GM12878 (cell line): ENCODE data around the gene MPZL1. TPM values are rescaled to one million over a fixed set of nuclear protein-coding genes. Genes with fewer than 3 reads are reported as not detected.

ENCODE experiments used
- ATAC-seq: fragments of 200-7000 bp; cut with Tn5 transposase; 3 replicates; pipeline ENCODE4 v1.9.1; 2020; ENCODE audit warnings: mild to moderate bottlenecking, moderate library complexity
- BruUV-seq: library from RNA; stranded (reverse); fragments of 400-500 nt; replicated peaks from 2 replicates; lab custom pipeline; 2021; lab: Mats Ljungman, UMichigan
- CTCF ChIA-PET: fragments of 300-600 bp; sonication (Branson Sonifier 250); formaldehyde crosslinking; extraction: SDS; loops from one replicate; lab custom pipeline; 2021; ENCODE audit warnings: inconsistent platforms; lab: Yijun Ruan, JAX
- POLR2A ChIA-PET: fragments of 350-600 bp; formaldehyde crosslinking; extraction: SDS; loops from one replicate; lab custom pipeline; 2021; ENCODE audit warnings: inconsistent platforms; lab: Charles Lee
- RAD21 ChIA-PET: fragments of 300-600 bp; sonication (Branson Sonifier 250); formaldehyde crosslinking; loops from one replicate; lab custom pipeline; 2023; ENCODE audit warnings: antibody characterized with exemption; ENCODE audit not compliant: unreplicated experiment; lab: Charles Lee
- SMC1A ChIA-PET: fragments of 300-600 bp; sonication (Branson Sonifier 250); formaldehyde crosslinking; loops from one replicate; lab custom pipeline; 2023; ENCODE audit not compliant: unreplicated experiment, uncharacterized antibody; lab: Charles Lee
- DNase-seq: peaks from one replicate; pipeline ENCODE4 v3.0.0-alpha.2; 2011; ENCODE audit warnings: low read depth, low spot score
- FAIRE-seq: peaks from 3 replicates; lab custom pipeline; 2011; peaks lifted over from hg19 to GRCh38; lab: Jason Lieb, UNC
- H2AFZ ChIP-seq: 2 replicates; pipeline ENCODE4 v1.6.0; 2011; ENCODE audit warnings: low read depth, low read length, control low read depth; ENCODE audit not compliant: control insufficient read depth
- H3K27ac ChIP-seq: 2 replicates; pipeline ENCODE4 v1.5.1; 2011; ENCODE audit warnings: control low read depth; ENCODE audit not compliant: control insufficient read depth, insufficient read depth
- H3K27me3 ChIP-seq, 2 experiments: replicated peaks in 1 of 2; 2 replicates each; pipeline versions ENCODE4 v1.6.0 to v1.6.1; 2011; ENCODE audit warnings: low read length in 1 of 2; ENCODE audit not compliant: control insufficient read depth in 2 of 2, insufficient read depth in 2 of 2
- H3K36me3 ChIP-seq, 2 experiments: 2 replicates each; pipeline ENCODE4 v1.5.1; 2011; ENCODE audit warnings: low read length in 1 of 2; ENCODE audit not compliant: control insufficient read depth in 2 of 2, insufficient read depth in 2 of 2
- H3K4me1 ChIP-seq: 2 replicates; pipeline ENCODE4 v1.6.1; 2011; ENCODE audit warnings: mild to moderate bottlenecking, low read length, moderate library complexity, mixed read lengths; ENCODE audit not compliant: control insufficient read depth, insufficient read depth
- H3K4me2 ChIP-seq: 2 replicates; pipeline ENCODE4 v1.6.0; 2011; ENCODE audit warnings: control low read depth; ENCODE audit not compliant: control insufficient read depth, insufficient read depth
- H3K4me3 ChIP-seq: fragments of 200-600 bp; sonication (generic); 2 replicates; pipeline ENCODE4 v1.5.1; 2016
- H3K79me2 ChIP-seq: 2 replicates; pipeline ENCODE4 v1.6.0; 2011; ENCODE audit warnings: low read length; ENCODE audit not compliant: control insufficient read depth, insufficient read depth
- H3K9ac ChIP-seq: 2 replicates; pipeline ENCODE4 v1.8.0; 2011; ENCODE audit warnings: low read length, control low read depth, mixed read lengths; ENCODE audit not compliant: control insufficient read depth, insufficient read depth
- H3K9me3 ChIP-seq: replicated peaks from 3 replicates; pipeline ENCODE4 v1.5.1; 2011; ENCODE audit warnings: mild to moderate bottlenecking, low read length; ENCODE audit not compliant: control insufficient read depth, insufficient read depth
- H4K20me1 ChIP-seq: 2 replicates; pipeline ENCODE4 v1.6.0; 2011; ENCODE audit not compliant: control insufficient read depth, insufficient read depth
- BHLHE40 ChIP-seq, 2 experiments: fragments of 450-650 bp in 1 of 2; IDR thresholded peaks; 2 replicates each; pipeline ENCODE4 v1.6.1; 2011 to 2017; ENCODE audit warnings: low read depth in 2 of 2, borderline replicate concordance in 1 of 2, improper control_type of control experiment in 1 of 2, low read length in 1 of 2, mild to moderate bottlenecking in 1 of 2
- BRCA1 ChIP-seq: IDR thresholded peaks from 2 replicates; pipeline ENCODE4 v1.6.1; 2011; ENCODE audit warnings: low read depth, low read length, improper control_type of control experiment
- CBX5 ChIP-seq: sonication (generic); IDR thresholded peaks from 2 replicates; pipeline ENCODE4 v1.6.1; 2016; ENCODE audit warnings: low read depth, moderate library complexity, mild to moderate bottlenecking, inconsistent platforms
- CREB1 ChIP-seq: IDR thresholded peaks from 2 replicates; pipeline ENCODE4 v1.6.1; 2012; ENCODE audit warnings: low read depth, mild to moderate bottlenecking, inconsistent platforms
- MEF2A ChIP-seq: IDR thresholded peaks from 2 replicates; pipeline ENCODE4 v1.6.1; 2011; ENCODE audit warnings: low read depth, mild to moderate bottlenecking, low read length, moderate library complexity; ENCODE audit not compliant: insufficient read depth
- SIX5 ChIP-seq: IDR thresholded peaks from 2 replicates; pipeline ENCODE4 v1.6.1; 2011; ENCODE audit warnings: mild to moderate bottlenecking, low read depth, low read length, moderate library complexity; ENCODE audit not compliant: severe bottlenecking
- ZBED1 ChIP-seq: IDR thresholded peaks from 2 replicates; pipeline ENCODE4 v1.6.1; 2016; ENCODE audit warnings: borderline replicate concordance
- WGBS: methylation state at CpG from one replicate; pipeline ENCODE4 v1.1.6; 2016; ENCODE audit warnings: low lambda C conversion rate; ENCODE audit not compliant: insufficient replicate concordance, insufficient coverage; ENCODE audit errors: missing lambda C conversion rate; 5-methylcytosine and 5-hydroxymethylcytosine counted together
- in situ Hi-C: fragments of 300-500 bp; cut with MboI; formaldehyde crosslinking; loops from 9 replicates; pipeline ENCODE4 v1.14.3; 2018; ENCODE audit warnings: mixed read lengths
- intact Hi-C: fragments of 100-400 bp; cut with micrococcal nuclease; formaldehyde crosslinking; loops from one replicate; pipeline ENCODE4 v1.14.2; 2022; ENCODE audit not compliant: unreplicated experiment
- polyA plus RNA-seq, 11 experiments: library from polyadenylated mRNA; depleted of rRNA in 4 of 11; unstranded in 6 of 11; stranded (reverse) in 5 of 11; fragments of >200 nt; fragmentation: Nextera tagmentation in 4 of 11; fragmentation: Illumina TruSeq in 1 of 11; extraction: Ambion mirVana in 4 of 11; extraction: Trizol in 1 of 11; gene quantifications; 1 replicate in 1 of 11; 2 replicates in 10 of 11; pipeline versions ENCODE4 v1.2.1 to v1.2.3, GENCODE V29; 2011 to 2016; ENCODE audit warnings: inconsistent platforms in 2 of 11, missing spikeins in 2 of 11, low read depth in 1 of 11
- total RNA-seq, 4 experiments: library from RNA; depleted of rRNA in 3 of 4; stranded (reverse); fragments of >200 nt in 3 of 4; fragmentation: Illumina TruSeq in 1 of 4; extraction: Trizol in 1 of 4; gene quantifications; 2 replicates each; pipeline versions ENCODE4 v1.2.1 to v1.2.3, GENCODE V29; 2013 to 2021
- TF ChIP-seq, protein P1 (sequence below): fragments of 450-650 bp; IDR thresholded peaks from 2 replicates; pipeline ENCODE4 v1.6.1; 2018; ENCODE audit warnings: mild to moderate bottlenecking, low read depth, moderate library complexity; ENCODE audit not compliant: partially characterized antibody
- TF ChIP-seq, protein P2 (sequence below): fragments of 450-650 bp; IDR thresholded peaks from 2 replicates; pipeline ENCODE4 v1.6.1; 2017; ENCODE audit warnings: mild to moderate bottlenecking

MPZL1 gene
- total and polyA plus RNA-seq, 10 of the 15 experiments (the other 5 are each of a cell fraction or from before 2014, with no cell fraction given) = 9.8 to 60.9 (median 45.9) TPM

DNA sequence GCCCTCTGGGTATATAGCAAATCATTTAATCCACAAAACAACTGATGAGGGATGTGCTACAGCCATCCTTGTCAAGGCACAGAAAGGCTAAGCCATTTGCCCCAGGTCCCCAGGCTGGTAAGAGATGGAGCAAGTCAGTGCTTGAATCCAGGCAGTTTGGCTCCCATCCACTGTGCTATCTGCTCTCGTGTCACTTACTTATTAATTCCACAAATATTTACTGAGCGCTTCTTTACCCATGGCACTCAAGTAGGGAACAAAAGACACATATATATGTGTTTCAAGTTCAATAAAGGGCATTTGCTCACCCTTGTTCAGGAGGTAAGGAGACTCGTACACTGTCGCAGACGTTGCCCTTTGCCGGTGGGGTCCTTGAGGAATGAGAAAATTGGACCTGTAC lies 38.6 kb upstream of the MPZL1 start:
- RAD21 ChIA-PET = no interaction called here
- TF ChIP-seq SIX5 (no peak), BRCA1 (no peak), CREB1 (no peak), ZBED1 (no peak), MEF2A (no peak), CBX5 (no peak), BHLHE40 (IDR thresholded peaks at IDR 0.05; ENCODE audit: borderline replicate concordance in 1 of 2, low read depth in 2 of 2, low read length in 1 of 2) (no peak)
- TF ChIP-seq, protein P1, sequence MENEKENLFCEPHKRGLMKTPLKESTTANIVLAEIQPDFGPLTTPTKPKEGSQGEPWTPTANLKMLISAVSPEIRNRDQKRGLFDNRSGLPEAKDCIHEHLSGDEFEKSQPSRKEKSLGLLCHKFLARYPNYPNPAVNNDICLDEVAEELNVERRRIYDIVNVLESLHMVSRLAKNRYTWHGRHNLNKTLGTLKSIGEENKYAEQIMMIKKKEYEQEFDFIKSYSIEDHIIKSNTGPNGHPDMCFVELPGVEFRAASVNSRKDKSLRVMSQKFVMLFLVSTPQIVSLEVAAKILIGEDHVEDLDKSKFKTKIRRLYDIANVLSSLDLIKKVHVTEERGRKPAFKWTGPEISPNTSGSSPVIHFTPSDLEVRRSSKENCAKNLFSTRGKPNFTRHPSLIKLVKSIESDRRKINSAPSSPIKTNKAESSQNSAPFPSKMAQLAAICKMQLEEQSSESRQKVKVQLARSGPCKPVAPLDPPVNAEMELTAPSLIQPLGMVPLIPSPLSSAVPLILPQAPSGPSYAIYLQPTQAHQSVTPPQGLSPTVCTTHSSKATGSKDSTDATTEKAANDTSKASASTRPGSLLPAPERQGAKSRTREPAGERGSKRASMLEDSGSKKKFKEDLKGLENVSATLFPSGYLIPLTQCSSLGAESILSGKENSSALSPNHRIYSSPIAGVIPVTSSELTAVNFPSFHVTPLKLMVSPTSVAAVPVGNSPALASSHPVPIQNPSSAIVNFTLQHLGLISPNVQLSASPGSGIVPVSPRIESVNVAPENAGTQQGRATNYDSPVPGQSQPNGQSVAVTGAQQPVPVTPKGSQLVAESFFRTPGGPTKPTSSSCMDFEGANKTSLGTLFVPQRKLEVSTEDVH = no peak
- TF ChIP-seq, protein P2, sequence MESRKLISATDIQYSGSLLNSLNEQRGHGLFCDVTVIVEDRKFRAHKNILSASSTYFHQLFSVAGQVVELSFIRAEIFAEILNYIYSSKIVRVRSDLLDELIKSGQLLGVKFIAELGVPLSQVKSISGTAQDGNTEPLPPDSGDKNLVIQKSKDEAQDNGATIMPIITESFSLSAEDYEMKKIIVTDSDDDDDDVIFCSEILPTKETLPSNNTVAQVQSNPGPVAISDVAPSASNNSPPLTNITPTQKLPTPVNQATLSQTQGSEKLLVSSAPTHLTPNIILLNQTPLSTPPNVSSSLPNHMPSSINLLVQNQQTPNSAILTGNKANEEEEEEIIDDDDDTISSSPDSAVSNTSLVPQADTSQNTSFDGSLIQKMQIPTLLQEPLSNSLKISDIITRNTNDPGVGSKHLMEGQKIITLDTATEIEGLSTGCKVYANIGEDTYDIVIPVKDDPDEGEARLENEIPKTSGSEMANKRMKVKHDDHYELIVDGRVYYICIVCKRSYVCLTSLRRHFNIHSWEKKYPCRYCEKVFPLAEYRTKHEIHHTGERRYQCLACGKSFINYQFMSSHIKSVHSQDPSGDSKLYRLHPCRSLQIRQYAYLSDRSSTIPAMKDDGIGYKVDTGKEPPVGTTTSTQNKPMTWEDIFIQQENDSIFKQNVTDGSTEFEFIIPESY = no peak
- Histone ChIP-seq H2AFZ (no peak overlapping the region), H4K20me1 (no peaks in the 10 kb centered on the region), H3K9me3 (no peaks in the 10 kb centered on the region), H3K4me3 (no peak overlapping the region), H3K27me3 (no peaks in the 10 kb centered on the region), H3K4me1 (peaks cover 42% of the 10 kb centered on the region), H3K9ac (no peak overlapping the region), H3K27ac (no peak overlapping the region), H3K79me2 (peaks cover 24% of the 10 kb centered on the region), H3K36me3 (peaks cover 4 to 15% of the 10 kb centered on the region in 2 experiments), H3K4me2 (no peak overlapping the region)
- CTCF ChIA-PET = interaction anchor here (1.6 kb wide), 1 partner anchor 83 kb away, joined by 5 read pairs; no protein-coding TSS in a partner anchor
- DNase-seq (no peak), ATAC-seq (no peak), FAIRE-seq (no peak)
- SMC1A ChIA-PET = no interaction called here
- in situ Hi-C loops = no loop called here
- over 99% methylated on average over 6 of the region's 6 CpGs for WGBS
- intact Hi-C loops = no loop called here
- no TSS peak for BruUV-seq
- POLR2A ChIA-PET = no interaction called here
